Upper lobe of left lung (tissue), 4 donors: ENCODE results near the gene ATP2A2.

ENCODE experiments used
- CTCF ChIP-seq, 6 experiments: fragments of 450-650 bp in 4 of 6; fragments of 200-600 bp in 2 of 6; sonication (generic) in 2 of 6; IDR thresholded peaks; one replicate each; pipeline ENCODE4 v1.5.1; 2016 to 2019; ENCODE audit warnings: antibody characterized with exemption in 6 of 6
- POLR2A ChIP-seq, 4 donors: fragments of 450-650 bp; IDR thresholded peaks; one replicate each; pipeline ENCODE4 v1.5.1; 2016 to 2017; ENCODE audit warnings: antibody characterized with exemption in 4 of 4, mild to moderate bottlenecking in 2 of 4

GRCh38 chr12:110373025-110373424 lies 92.0 kb downstream of the ATP2A2 start:
- TF ChIP-seq CTCF (IDR thresholded peaks at IDR 0.05): no peak
- TF ChIP-seq POLR2A (IDR thresholded peaks at IDR 0.05): no peak
